GM12874 (cell line): ENCODE results near the gene TNIK.
A peak's percentile ranks its signal among the peaks of the same experiment; 100 is the strongest.

Experiments
- CTCF ChIP-seq: IDR thresholded peaks from 2 replicates; pipeline ENCODE4 v1.5.1; 2011; ENCODE audit warnings: low read depth, mild to moderate bottlenecking, control low read depth, low read length, moderate library complexity; ENCODE audit not compliant: insufficient read depth

Gene TNIK

GRCh38 chr3:171455603-171456550, 4.3 kb downstream of the TNIK start:
- no peak for TF ChIP-seq CTCF

- no peak for TF ChIP-seq CTCF
Measured at GRCh38 chr3:171454041-171454440, 6.2 kb downstream of the TNIK start.

GRCh38 chr3:171453180-171453886, 6.9 kb downstream of the TNIK start:
- TF ChIP-seq CTCF, result peak; percentile 43

- no peak for TF ChIP-seq CTCF
Measured at GRCh38 chr3:171452328-171452727, 7.9 kb downstream of the TNIK start.

- no peak for TF ChIP-seq CTCF
Measured at GRCh38 chr3:171451915-171452314, 8.3 kb downstream of the TNIK start.

GRCh38 chr3:171446801-171447578, 13.2 kb downstream of the TNIK start:
- no peak for TF ChIP-seq CTCF

- no peak for TF ChIP-seq CTCF
Measured at GRCh38 chr3:171446301-171446700, 13.9 kb downstream of the TNIK start.
